WTC11 (cell line): ENCODE data around the gene CLEC16A. TPM values are rescaled to one million over a fixed set of nuclear protein-coding genes. Genes with fewer than 3 reads are reported as not detected.

ENCODE experiments used
- ATAC-seq: fragments of 200-7000 bp; cut with Tn5 transposase; 2 replicates; pipeline ENCODE4 v1.10.0; 2021; ENCODE audit warnings: mild to moderate bottlenecking, moderate library complexity
- CTCF ChIA-PET: fragments of 300-600 bp; sonication (Branson Sonifier 250); formaldehyde crosslinking; loops from one replicate; lab custom pipeline; 2021; ENCODE audit warnings: antibody characterized with exemption; lab: Charles Lee
- POLR2A ChIA-PET: fragments of 350-600 bp; sonication (Branson Sonifier 250); formaldehyde crosslinking; loops from one replicate; lab custom pipeline; 2021; ENCODE audit warnings: antibody characterized with exemption; lab: Charles Lee
- DNase-seq: peaks from one replicate; pipeline ENCODE4 v3.0.0; 2021; ENCODE audit warnings: low spot score
- H3K27ac Mint-ChIP-seq: 2 replicates; pipeline ENCODE4 v1.8.0; 2021; ENCODE audit warnings: mixed read lengths
- H3K27me3 Mint-ChIP-seq: 2 replicates; pipeline ENCODE4 v1.8.0; 2021; ENCODE audit warnings: low read depth, mild to moderate bottlenecking, moderate library complexity, mixed read lengths
- H3K36me3 Mint-ChIP-seq: 2 replicates; pipeline ENCODE4 v1.8.0; 2021; ENCODE audit warnings: mixed read lengths
- H3K4me1 Mint-ChIP-seq: 2 replicates; pipeline ENCODE4 v1.8.0; 2022; ENCODE audit warnings: mixed read lengths
- H3K4me3 Mint-ChIP-seq: 2 replicates; pipeline ENCODE4 v1.8.0; 2021; ENCODE audit warnings: mild to moderate bottlenecking, moderate library complexity, mixed read lengths
- H3K9me3 Mint-ChIP-seq: 2 replicates; pipeline ENCODE4 v1.8.0; 2021; ENCODE audit warnings: mixed read lengths
- ATF1 ChIP-seq: sonication (generic); formaldehyde crosslinking; IDR thresholded peaks from 2 replicates; pipeline ENCODE4 v1.8.1; 2023; ENCODE audit warnings: mild to moderate bottlenecking, moderate library complexity, missing genetic modification reagents
- CREB1 ChIP-seq: sonication (generic); formaldehyde crosslinking; IDR thresholded peaks from 2 replicates; pipeline ENCODE4 v1.8.0; 2023; ENCODE audit warnings: mild to moderate bottlenecking, missing genetic modification reagents
- CREM ChIP-seq: sonication (generic); formaldehyde crosslinking; IDR thresholded peaks from 2 replicates; pipeline ENCODE4 v1.8.1; 2022; ENCODE audit warnings: mild to moderate bottlenecking, missing genetic modification reagents, moderate library complexity
- ETV6 ChIP-seq: sonication (generic); formaldehyde crosslinking; IDR thresholded peaks from 2 replicates; pipeline ENCODE4 v1.8.1; 2022; ENCODE audit warnings: mild to moderate bottlenecking, missing genetic modification reagents
- GRHL2 ChIP-seq: fragments of 250-450 bp; sonication (Bioruptor Pico); IDR thresholded peaks from 2 replicates; pipeline ENCODE4 v1.8.0; 2022; ENCODE audit warnings: mild to moderate bottlenecking, moderate library complexity; ENCODE audit not compliant: insufficient replicate concordance, severe bottlenecking
- GTF2I ChIP-seq: fragments of 250-450 bp; sonication (Bioruptor Pico); conservative IDR thresholded peaks from 2 replicates; pipeline ENCODE4 v1.4.0; 2021; ENCODE audit warnings: mild to moderate bottlenecking
- MXD4 ChIP-seq: fragments of 250-450 bp; sonication (Bioruptor Pico); IDR thresholded peaks from 2 replicates; pipeline ENCODE4 v1.8.0; 2021; ENCODE audit warnings: mild to moderate bottlenecking, moderate library complexity, borderline replicate concordance
- MYBL2 ChIP-seq: sonication (generic); formaldehyde crosslinking; IDR thresholded peaks from 2 replicates; pipeline ENCODE4 v1.8.1; 2023; ENCODE audit warnings: mild to moderate bottlenecking, moderate library complexity, missing genetic modification reagents
- NR1H2 ChIP-seq: sonication (generic); formaldehyde crosslinking; IDR thresholded peaks from 2 replicates; pipeline ENCODE4 v1.9.0; 2021; ENCODE audit warnings: mild to moderate bottlenecking, moderate library complexity, missing genetic modification reagents
- NR2C2 ChIP-seq: sonication (generic); formaldehyde crosslinking; IDR thresholded peaks from 2 replicates; pipeline ENCODE4 v1.8.0; 2022; ENCODE audit warnings: mild to moderate bottlenecking, missing genetic modification reagents
- NR3C1 ChIP-seq: sonication (generic); formaldehyde crosslinking; conservative IDR thresholded peaks from 2 replicates; pipeline ENCODE4 v1.8.1; 2023; ENCODE audit warnings: low read depth, mild to moderate bottlenecking, missing genetic modification reagents
- TEAD1 ChIP-seq: sonication (generic); formaldehyde crosslinking; IDR thresholded peaks from 2 replicates; pipeline ENCODE4 v1.8.0; 2022; ENCODE audit warnings: mild to moderate bottlenecking, missing genetic modification reagents
- ZNF219 ChIP-seq: sonication (generic); formaldehyde crosslinking; IDR thresholded peaks from 2 replicates; pipeline ENCODE4 v1.8.0; 2023; ENCODE audit warnings: missing genetic modification reagents, mild to moderate bottlenecking, borderline replicate concordance
- ZNF317 ChIP-seq: sonication (generic); formaldehyde crosslinking; IDR thresholded peaks from 2 replicates; pipeline ENCODE4 v1.8.1; 2023; ENCODE audit warnings: low read depth, mild to moderate bottlenecking, moderate library complexity, missing genetic modification reagents, borderline replicate concordance
- total RNA-seq: library from RNA; stranded (reverse); gene quantifications from 3 replicates; pipeline ENCODE4 v1.2.3, GENCODE V29; 2021
- TF ChIP-seq, protein P1 (sequence below): sonication (generic); formaldehyde crosslinking; conservative IDR thresholded peaks from 2 replicates; pipeline ENCODE4 v1.8.1; 2022; ENCODE audit warnings: mild to moderate bottlenecking, missing genetic modification reagents
- TF ChIP-seq, protein P2 (sequence below): sonication (generic); formaldehyde crosslinking; IDR thresholded peaks from 2 replicates; pipeline ENCODE4 v1.8.1; 2022; ENCODE audit warnings: mild to moderate bottlenecking, moderate library complexity, missing genetic modification reagents
- TF ChIP-seq, protein P3 (sequence below): fragments of 250-450 bp; sonication (Bioruptor Pico); IDR thresholded peaks from 2 replicates; pipeline ENCODE4 v1.9.0; 2021; ENCODE audit warnings: mild to moderate bottlenecking
- TF ChIP-seq, protein P4 (sequence below): fragments of 250-450 bp; sonication (Bioruptor Pico); IDR thresholded peaks from 2 replicates; pipeline ENCODE4 v1.8.0; 2021; ENCODE audit warnings: mild to moderate bottlenecking
- TF ChIP-seq, protein P5 (sequence below): sonication (generic); formaldehyde crosslinking; IDR thresholded peaks from 2 replicates; pipeline ENCODE4 v1.8.0; 2022; ENCODE audit warnings: mild to moderate bottlenecking, missing genetic modification reagents
- TF ChIP-seq, protein P6 (sequence below): sonication (generic); formaldehyde crosslinking; IDR thresholded peaks from 2 replicates; pipeline ENCODE4 v1.8.0; 2022; ENCODE audit warnings: mild to moderate bottlenecking, missing genetic modification reagents
- TF ChIP-seq, protein P7 (sequence below): sonication (generic); formaldehyde crosslinking; IDR thresholded peaks from 2 replicates; pipeline ENCODE4 v1.8.1; 2022; ENCODE audit warnings: mild to moderate bottlenecking, missing genetic modification reagents, moderate library complexity, borderline replicate concordance
- TF ChIP-seq, protein P8 (sequence below): fragments of 200-600 bp; IDR thresholded peaks from 2 replicates; pipeline ENCODE4 v1.8.0; 2022; ENCODE audit warnings: antibody characterized with exemption

The CLEC16A gene
- total RNA-seq, 1 experiment from 2014 or later, result 14.4 TPM

DNA sequence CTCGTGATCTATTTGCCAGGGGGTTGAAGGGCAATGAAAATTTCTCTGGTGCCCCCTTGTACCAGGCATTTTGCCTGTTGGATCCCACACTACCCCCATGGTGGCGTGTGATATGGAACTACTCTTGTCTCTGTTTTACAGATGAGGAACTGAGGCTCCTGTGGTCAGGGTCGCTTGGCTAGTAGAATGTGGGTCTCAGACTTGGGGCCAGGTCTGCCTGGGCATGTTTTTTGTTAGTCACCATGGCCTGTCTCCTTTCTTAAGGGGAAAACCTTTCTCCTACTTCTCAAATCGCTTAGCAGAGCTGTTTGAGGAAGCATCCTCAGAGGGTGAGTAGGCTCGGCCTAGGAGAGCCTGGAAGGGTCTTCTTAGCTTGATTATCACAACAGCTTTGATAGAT lies 51.2 kb downstream of the CLEC16A start (continued):
- TF ChIP-seq, protein P1, sequence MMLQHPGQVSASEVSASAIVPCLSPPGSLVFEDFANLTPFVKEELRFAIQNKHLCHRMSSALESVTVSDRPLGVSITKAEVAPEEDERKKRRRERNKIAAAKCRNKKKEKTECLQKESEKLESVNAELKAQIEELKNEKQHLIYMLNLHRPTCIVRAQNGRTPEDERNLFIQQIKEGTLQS, result no peak
- no peak for TF ChIP-seq ATF1 (CRISPR knock-in tag)

DNA sequence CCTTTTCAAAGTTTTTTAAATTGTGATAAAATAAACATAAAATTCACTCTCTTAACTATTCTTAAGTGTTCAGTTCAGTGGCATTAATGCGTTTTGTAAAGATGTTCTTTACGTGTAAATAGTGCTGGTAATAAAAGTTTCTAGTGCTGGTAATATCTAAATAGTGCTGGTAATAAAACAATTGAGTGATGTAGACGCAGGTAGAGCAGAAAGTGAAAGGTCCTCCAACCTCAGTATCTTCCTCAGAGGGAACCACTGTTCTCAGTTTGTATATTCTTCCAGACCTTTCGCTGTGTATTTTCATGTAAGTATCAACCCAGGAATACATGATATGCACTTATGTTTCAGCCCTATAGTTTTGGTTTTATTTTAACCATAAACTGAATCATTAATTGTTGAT lies 53.1 kb downstream of the CLEC16A start:
- H3K27me3 Mint-ChIP-seq, result no peaks in the 10 kb centered on the region
- H3K36me3 Mint-ChIP-seq, result no peaks in the 10 kb centered on the region; the same call in 1 of the 2 replicates
- ChIA-PET CTCF (no interaction called here), POLR2A (no interaction called here)
- H3K9me3 Mint-ChIP-seq, result no peaks in the 10 kb centered on the region
- no peak overlapping the region for H3K27ac Mint-ChIP-seq
- TF ChIP-seq ETV6, result no peak
- TF ChIP-seq MXD4 (CRISPR knock-in tag), result no peak
- no peak for TF ChIP-seq GTF2I (CRISPR knock-in tag)
- no peak for TF ChIP-seq CREB1
- no peak for TF ChIP-seq MYBL2 (CRISPR knock-in tag)
- TF ChIP-seq, protein P2, sequence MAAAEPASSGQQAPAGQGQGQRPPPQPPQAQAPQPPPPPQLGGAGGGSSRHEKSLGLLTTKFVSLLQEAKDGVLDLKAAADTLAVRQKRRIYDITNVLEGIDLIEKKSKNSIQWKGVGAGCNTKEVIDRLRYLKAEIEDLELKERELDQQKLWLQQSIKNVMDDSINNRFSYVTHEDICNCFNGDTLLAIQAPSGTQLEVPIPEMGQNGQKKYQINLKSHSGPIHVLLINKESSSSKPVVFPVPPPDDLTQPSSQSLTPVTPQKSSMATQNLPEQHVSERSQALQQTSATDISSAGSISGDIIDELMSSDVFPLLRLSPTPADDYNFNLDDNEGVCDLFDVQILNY, result no peak
- TF ChIP-seq, protein P3, sequence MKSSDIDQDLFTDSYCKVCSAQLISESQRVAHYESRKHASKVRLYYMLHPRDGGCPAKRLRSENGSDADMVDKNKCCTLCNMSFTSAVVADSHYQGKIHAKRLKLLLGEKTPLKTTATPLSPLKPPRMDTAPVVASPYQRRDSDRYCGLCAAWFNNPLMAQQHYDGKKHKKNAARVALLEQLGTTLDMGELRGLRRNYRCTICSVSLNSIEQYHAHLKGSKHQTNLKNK (CRISPR knock-in tag), result no peak
- no peak for TF ChIP-seq NR1H2
- TF ChIP-seq TEAD1 (CRISPR knock-in tag), result no peak
- ATAC-seq (no peak), DNase-seq (no peak)
- peaks cover 5% of the 10 kb centered on the region; the same call in 1 of the 2 replicates for H3K4me1 Mint-ChIP-seq
- H3K4me3 Mint-ChIP-seq, result no peak overlapping the region

DNA sequence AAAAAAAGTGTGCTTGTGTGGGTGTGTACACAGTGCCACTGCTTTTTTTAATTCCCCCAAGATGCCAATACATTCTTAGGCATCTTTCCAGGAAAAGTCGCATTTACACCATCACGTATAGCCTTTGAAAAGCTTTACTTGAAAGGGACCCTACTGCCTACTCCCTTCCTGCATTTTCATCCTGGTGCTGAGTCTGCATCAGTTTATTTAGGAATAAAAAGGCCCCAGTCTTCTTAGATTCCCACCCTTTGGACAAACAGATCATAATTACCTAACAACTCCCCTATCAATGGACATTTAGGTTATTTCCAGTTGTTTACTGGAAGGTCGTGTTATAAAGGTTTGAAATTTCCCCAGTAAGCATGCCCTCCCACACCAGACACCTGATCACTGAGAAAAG lies 54.9 kb downstream of the CLEC16A start:
- no peaks in the 10 kb centered on the region for H3K27me3 Mint-ChIP-seq
- no peaks in the 10 kb centered on the region; the same call in 1 of the 2 replicates for H3K36me3 Mint-ChIP-seq
- H3K4me3 Mint-ChIP-seq, result no peak overlapping the region
- H3K9me3 Mint-ChIP-seq, result no peaks in the 10 kb centered on the region
- no peaks in the 10 kb centered on the region for H3K4me1 Mint-ChIP-seq
- CTCF ChIA-PET, result interaction anchor here (1.5 kb wide), 1 partner anchor 28 kb away, joined by 3 read pairs; no protein-coding TSS in a partner anchor
- DNase-seq, result no peak
- no peak overlapping the region for H3K27ac Mint-ChIP-seq
- no peak for ATAC-seq
- POLR2A ChIA-PET, result no interaction called here
- TF ChIP-seq CREB1 (no peak), ZNF219 (CRISPR knock-in tag) (no peak), GRHL2 (no peak), ZNF317 (CRISPR knock-in tag) (no peak), CREM (CRISPR knock-in tag) (no peak), NR2C2 (CRISPR knock-in tag) (no peak), NR3C1 (CRISPR knock-in tag) (no peak)
- TF ChIP-seq, protein P4, sequence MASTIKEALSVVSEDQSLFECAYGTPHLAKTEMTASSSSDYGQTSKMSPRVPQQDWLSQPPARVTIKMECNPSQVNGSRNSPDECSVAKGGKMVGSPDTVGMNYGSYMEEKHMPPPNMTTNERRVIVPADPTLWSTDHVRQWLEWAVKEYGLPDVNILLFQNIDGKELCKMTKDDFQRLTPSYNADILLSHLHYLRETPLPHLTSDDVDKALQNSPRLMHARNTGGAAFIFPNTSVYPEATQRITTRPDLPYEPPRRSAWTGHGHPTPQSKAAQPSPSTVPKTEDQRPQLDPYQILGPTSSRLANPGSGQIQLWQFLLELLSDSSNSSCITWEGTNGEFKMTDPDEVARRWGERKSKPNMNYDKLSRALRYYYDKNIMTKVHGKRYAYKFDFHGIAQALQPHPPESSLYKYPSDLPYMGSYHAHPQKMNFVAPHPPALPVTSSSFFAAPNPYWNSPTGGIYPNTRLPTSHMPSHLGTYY (CRISPR knock-in tag), result no peak
- TF ChIP-seq, protein P5, sequence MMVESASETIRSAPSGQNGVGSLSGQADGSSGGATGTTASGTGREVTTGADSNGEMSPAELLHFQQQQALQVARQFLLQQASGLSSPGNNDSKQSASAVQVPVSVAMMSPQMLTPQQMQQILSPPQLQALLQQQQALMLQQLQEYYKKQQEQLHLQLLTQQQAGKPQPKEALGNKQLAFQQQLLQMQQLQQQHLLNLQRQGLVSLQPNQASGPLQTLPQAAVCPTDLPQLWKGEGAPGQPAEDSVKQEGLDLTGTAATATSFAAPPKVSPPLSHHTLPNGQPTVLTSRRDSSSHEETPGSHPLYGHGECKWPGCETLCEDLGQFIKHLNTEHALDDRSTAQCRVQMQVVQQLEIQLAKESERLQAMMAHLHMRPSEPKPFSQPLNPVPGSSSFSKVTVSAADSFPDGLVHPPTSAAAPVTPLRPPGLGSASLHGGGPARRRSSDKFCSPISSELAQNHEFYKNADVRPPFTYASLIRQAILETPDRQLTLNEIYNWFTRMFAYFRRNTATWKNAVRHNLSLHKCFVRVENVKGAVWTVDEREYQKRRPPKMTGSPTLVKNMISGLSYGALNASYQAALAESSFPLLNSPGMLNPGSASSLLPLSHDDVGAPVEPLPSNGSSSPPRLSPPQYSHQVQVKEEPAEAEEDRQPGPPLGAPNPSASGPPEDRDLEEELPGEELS (CRISPR knock-in tag), result no peak
- TF ChIP-seq, protein P6, sequence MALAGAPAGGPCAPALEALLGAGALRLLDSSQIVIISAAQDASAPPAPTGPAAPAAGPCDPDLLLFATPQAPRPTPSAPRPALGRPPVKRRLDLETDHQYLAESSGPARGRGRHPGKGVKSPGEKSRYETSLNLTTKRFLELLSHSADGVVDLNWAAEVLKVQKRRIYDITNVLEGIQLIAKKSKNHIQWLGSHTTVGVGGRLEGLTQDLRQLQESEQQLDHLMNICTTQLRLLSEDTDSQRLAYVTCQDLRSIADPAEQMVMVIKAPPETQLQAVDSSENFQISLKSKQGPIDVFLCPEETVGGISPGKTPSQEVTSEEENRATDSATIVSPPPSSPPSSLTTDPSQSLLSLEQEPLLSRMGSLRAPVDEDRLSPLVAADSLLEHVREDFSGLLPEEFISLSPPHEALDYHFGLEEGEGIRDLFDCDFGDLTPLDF, result no peak
- TF ChIP-seq, protein P7, sequence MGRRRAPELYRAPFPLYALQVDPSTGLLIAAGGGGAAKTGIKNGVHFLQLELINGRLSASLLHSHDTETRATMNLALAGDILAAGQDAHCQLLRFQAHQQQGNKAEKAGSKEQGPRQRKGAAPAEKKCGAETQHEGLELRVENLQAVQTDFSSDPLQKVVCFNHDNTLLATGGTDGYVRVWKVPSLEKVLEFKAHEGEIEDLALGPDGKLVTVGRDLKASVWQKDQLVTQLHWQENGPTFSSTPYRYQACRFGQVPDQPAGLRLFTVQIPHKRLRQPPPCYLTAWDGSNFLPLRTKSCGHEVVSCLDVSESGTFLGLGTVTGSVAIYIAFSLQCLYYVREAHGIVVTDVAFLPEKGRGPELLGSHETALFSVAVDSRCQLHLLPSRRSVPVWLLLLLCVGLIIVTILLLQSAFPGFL (CRISPR knock-in tag), result no peak
- TF ChIP-seq, protein P8, sequence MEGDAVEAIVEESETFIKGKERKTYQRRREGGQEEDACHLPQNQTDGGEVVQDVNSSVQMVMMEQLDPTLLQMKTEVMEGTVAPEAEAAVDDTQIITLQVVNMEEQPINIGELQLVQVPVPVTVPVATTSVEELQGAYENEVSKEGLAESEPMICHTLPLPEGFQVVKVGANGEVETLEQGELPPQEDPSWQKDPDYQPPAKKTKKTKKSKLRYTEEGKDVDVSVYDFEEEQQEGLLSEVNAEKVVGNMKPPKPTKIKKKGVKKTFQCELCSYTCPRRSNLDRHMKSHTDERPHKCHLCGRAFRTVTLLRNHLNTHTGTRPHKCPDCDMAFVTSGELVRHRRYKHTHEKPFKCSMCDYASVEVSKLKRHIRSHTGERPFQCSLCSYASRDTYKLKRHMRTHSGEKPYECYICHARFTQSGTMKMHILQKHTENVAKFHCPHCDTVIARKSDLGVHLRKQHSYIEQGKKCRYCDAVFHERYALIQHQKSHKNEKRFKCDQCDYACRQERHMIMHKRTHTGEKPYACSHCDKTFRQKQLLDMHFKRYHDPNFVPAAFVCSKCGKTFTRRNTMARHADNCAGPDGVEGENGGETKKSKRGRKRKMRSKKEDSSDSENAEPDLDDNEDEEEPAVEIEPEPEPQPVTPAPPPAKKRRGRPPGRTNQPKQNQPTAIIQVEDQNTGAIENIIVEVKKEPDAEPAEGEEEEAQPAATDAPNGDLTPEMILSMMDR, result no peak
